ENCODE results near the gene CCDC85B. TPM values are rescaled to one million over a fixed set of nuclear protein-coding genes. Genes with fewer than 3 reads are reported as not detected.
A peak's percentile ranks its signal among the peaks of the same experiment; 100 is the strongest.

Gene CCDC85B
- total and polyA plus RNA-seq, 2 of the 13 experiments (the other 11 are each of a cell fraction or from before 2014, with no cell fraction given): 8.2 to 19.5 TPM

- TF ChIP-seq, protein P1, sequence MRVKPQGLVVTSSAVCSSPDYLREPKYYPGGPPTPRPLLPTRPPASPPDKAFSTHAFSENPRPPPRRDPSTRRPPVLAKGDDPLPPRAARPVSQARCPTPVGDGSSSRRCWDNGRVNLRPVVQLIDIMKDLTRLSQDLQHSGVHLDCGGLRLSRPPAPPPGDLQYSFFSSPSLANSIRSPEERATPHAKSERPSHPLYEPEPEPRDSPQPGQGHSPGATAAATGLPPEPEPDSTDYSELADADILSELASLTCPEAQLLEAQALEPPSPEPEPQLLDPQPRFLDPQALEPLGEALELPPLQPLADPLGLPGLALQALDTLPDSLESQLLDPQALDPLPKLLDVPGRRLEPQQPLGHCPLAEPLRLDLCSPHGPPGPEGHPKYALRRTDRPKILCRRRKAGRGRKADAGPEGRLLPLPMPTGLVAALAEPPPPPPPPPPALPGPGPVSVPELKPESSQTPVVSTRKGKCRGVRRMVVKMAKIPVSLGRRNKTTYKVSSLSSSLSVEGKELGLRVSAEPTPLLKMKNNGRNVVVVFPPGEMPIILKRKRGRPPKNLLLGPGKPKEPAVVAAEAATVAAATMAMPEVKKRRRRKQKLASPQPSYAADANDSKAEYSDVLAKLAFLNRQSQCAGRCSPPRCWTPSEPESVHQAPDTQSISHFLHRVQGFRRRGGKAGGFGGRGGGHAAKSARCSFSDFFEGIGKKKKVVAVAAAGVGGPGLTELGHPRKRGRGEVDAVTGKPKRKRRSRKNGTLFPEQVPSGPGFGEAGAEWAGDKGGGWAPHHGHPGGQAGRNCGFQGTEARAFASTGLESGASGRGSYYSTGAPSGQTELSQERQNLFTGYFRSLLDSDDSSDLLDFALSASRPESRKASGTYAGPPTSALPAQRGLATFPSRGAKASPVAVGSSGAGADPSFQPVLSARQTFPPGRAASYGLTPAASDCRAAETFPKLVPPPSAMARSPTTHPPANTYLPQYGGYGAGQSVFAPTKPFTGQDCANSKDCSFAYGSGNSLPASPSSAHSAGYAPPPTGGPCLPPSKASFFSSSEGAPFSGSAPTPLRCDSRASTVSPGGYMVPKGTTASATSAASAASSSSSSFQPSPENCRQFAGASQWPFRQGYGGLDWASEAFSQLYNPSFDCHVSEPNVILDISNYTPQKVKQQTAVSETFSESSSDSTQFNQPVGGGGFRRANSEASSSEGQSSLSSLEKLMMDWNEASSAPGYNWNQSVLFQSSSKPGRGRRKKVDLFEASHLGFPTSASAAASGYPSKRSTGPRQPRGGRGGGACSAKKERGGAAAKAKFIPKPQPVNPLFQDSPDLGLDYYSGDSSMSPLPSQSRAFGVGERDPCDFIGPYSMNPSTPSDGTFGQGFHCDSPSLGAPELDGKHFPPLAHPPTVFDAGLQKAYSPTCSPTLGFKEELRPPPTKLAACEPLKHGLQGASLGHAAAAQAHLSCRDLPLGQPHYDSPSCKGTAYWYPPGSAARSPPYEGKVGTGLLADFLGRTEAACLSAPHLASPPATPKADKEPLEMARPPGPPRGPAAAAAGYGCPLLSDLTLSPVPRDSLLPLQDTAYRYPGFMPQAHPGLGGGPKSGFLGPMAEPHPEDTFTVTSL (CRISPR knock-in tag; IDR thresholded peaks at IDR 0.05; ENCODE audit: borderline replicate concordance): peak; percentile 43; the same call in 1 of the 2 replicates
- TF ChIP-seq GTF2F1 (IDR thresholded peaks at IDR 0.05; ENCODE audit: low read length) (no peak), ZBTB21 (CRISPR knock-in tag; IDR thresholded peaks at IDR 0.05) (no peak), EEA1 (CRISPR knock-in tag; IDR thresholded peaks at IDR 0.05; ENCODE audit: borderline replicate concordance) (no peak; the same call in 1 of the 2 replicates), ZNF564 (CRISPR knock-in tag; IDR thresholded peaks at IDR 0.05) (0 out of 2 replicates have a peak, but pooled peaks have one; percentile 16), ZSCAN30 (CRISPR knock-in tag; IDR thresholded peaks at IDR 0.05) (0 out of 2 replicates have a peak, but pooled peaks have one; percentile 48), SIN3B (IDR thresholded peaks at IDR 0.05; ENCODE audit: low read length) (no peak), ZNF18 (CRISPR knock-in tag; IDR thresholded peaks at IDR 0.05; ENCODE audit: insufficient replicate concordance) (peak; percentile 47), NFE2 (CRISPR knock-in tag; IDR thresholded peaks at IDR 0.05) (no peak), PRDM10 (CRISPR knock-in tag; IDR thresholded peaks at IDR 0.05; ENCODE audit: low read depth) (peak; percentile 67; the same call in 1 of the 2 replicates), PRPF4 (IDR thresholded peaks at IDR 0.05; ENCODE audit: low read depth, low read length, poor library complexity, severe bottlenecking) (no peak)
- TF ChIP-seq, protein P2, sequence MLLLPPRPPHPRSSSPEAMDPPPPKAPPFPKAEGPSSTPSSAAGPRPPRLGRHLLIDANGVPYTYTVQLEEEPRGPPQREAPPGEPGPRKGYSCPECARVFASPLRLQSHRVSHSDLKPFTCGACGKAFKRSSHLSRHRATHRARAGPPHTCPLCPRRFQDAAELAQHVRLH (CRISPR knock-in tag; IDR thresholded peaks at IDR 0.05; ENCODE audit: borderline replicate concordance, low read depth): no peak; the same call in 1 of the 2 replicates
- TF ChIP-seq, protein P3, sequence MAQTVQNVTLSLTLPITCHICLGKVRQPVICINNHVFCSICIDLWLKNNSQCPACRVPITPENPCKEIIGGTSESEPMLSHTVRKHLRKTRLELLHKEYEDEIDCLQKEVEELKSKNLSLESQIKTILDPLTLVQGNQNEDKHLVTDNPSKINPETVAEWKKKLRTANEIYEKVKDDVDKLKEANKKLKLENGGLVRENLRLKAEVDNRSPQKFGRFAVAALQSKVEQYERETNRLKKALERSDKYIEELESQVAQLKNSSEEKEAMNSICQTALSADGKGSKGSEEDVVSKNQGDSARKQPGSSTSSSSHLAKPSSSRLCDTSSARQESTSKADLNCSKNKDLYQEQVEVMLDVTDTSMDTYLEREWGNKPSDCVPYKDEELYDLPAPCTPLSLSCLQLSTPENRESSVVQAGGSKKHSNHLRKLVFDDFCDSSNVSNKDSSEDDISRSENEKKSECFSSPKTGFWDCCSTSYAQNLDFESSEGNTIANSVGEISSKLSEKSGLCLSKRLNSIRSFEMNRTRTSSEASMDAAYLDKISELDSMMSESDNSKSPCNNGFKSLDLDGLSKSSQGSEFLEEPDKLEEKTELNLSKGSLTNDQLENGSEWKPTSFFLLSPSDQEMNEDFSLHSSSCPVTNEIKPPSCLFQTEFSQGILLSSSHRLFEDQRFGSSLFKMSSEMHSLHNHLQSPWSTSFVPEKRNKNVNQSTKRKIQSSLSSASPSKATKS (CRISPR knock-in tag; IDR thresholded peaks at IDR 0.05): no peak
Measured at GRCh38 chr11:65860278-65861164, 30.0 kb upstream of the CCDC85B start, which contains the start of gene MUS81 (continued).

Data from HepG2 (cell line).